Naive thymus-derived CD4-positive, alpha-beta T cell (primary cell): ENCODE results near the gene UBASH3B. TPM values are rescaled to one million over a fixed set of nuclear protein-coding genes. Genes with fewer than 3 reads are reported as not detected.
"Not testable (repeated sequence)": the region's sequence is repeated elsewhere in the genome, so short reads cannot be mapped to it uniquely, and the experiment has no call there.

ENCODE experiments used
- ATAC-seq: fragments of 150-1000 bp; cut with Tn5 transposase; 2 replicates; pipeline ENCODE4 v1.10.0; 2021; ENCODE audit warnings: mild to moderate bottlenecking, moderate library complexity
- CTCF ChIA-PET: fragments of 350-600 bp; sonication (Branson Sonifier 250); formaldehyde crosslinking; loops from one replicate; lab custom pipeline; 2021; ENCODE audit warnings: antibody characterized with exemption; lab: Charles Lee
- POLR2A ChIA-PET: fragments of 350-600 bp; sonication (Branson Sonifier 250); formaldehyde crosslinking; loops from one replicate; lab custom pipeline; 2021; ENCODE audit warnings: antibody characterized with exemption, inconsistent platforms; lab: Charles Lee
- DNase-seq, 9 donors: peaks; one replicate each; pipeline versions ENCODE4 v3.0.0 to v3.0.0-alpha.2; 2020 to 2022; ENCODE audit warnings: mixed read lengths in 1 of 9
- H3K27ac ChIP-seq: one replicate; pipeline ENCODE4 v1.7.0; 2013; ENCODE audit warnings: mild to moderate bottlenecking, low read depth, low read length, moderate library complexity
- H3K27me3 ChIP-seq, 2 donors: one replicate each; pipeline ENCODE4 v1.7.0; 2013; ENCODE audit warnings: low read length in 2 of 2, mild to moderate bottlenecking in 2 of 2, moderate library complexity in 2 of 2; ENCODE audit not compliant: control insufficient read depth in 2 of 2, insufficient read depth in 2 of 2
- H3K36me3 ChIP-seq, 3 experiments: 1 replicate in 2 of 3; 2 replicates in 1 of 3; pipeline ENCODE4 v1.7.0; 2013; ENCODE audit warnings: low read length in 3 of 3, mild to moderate bottlenecking in 3 of 3, moderate library complexity in 1 of 3; ENCODE audit not compliant: insufficient read depth in 3 of 3, control insufficient read depth in 2 of 3
- H3K4me1 ChIP-seq, 2 donors: one replicate each; pipeline ENCODE4 v1.7.0; 2013; ENCODE audit warnings: low read length in 2 of 2, mild to moderate bottlenecking in 2 of 2, moderate library complexity in 1 of 2; ENCODE audit not compliant: control insufficient read depth in 2 of 2, insufficient read depth in 2 of 2
- H3K4me3 ChIP-seq: 2 replicates; pipeline ENCODE4 v1.7.0; 2013; ENCODE audit warnings: mild to moderate bottlenecking, low read length
- H3K9me3 ChIP-seq, 3 experiments: 1 replicate in 2 of 3; 2 replicates in 1 of 3; pipeline ENCODE4 v1.7.0; 2013; ENCODE audit warnings: low read length in 3 of 3; ENCODE audit not compliant: control insufficient read depth in 2 of 3
- H3K27ac Mint-ChIP-seq, 9 donors: one replicate each; pipeline ENCODE4 v1.8.0; 2020 to 2022; ENCODE audit warnings: mixed read lengths in 9 of 9, mild to moderate bottlenecking in 8 of 9, moderate library complexity in 5 of 9, inconsistent platforms in 2 of 9
- H3K27me3 Mint-ChIP-seq, 5 donors: one replicate each; pipeline ENCODE4 v1.8.0; 2021 to 2022; ENCODE audit warnings: mixed read lengths in 5 of 5, mild to moderate bottlenecking in 1 of 5
- H3K36me3 Mint-ChIP-seq, 5 donors: one replicate each; pipeline ENCODE4 v1.8.0; 2020 to 2022; ENCODE audit warnings: mixed read lengths in 5 of 5, mild to moderate bottlenecking in 3 of 5, inconsistent platforms in 1 of 5
- H3K4me1 Mint-ChIP-seq, 7 donors: one replicate each; pipeline ENCODE4 v1.8.0; 2020 to 2022; ENCODE audit warnings: mixed read lengths in 7 of 7, mild to moderate bottlenecking in 3 of 7, inconsistent platforms in 1 of 7
- H3K4me3 Mint-ChIP-seq, 10 donors: one replicate each; pipeline ENCODE4 v1.8.0; 2020 to 2022; ENCODE audit warnings: mild to moderate bottlenecking in 10 of 10, mixed read lengths in 10 of 10, moderate library complexity in 6 of 10, inconsistent platforms in 2 of 10
- H3K9me3 Mint-ChIP-seq, 11 donors: one replicate each; pipeline ENCODE4 v1.8.0; 2020 to 2022; ENCODE audit warnings: mixed read lengths in 11 of 11, mild to moderate bottlenecking in 4 of 11, inconsistent platforms in 1 of 11, moderate library complexity in 1 of 11
- intact Hi-C, 2 donors: fragments of 100-400 bp; cut with micrococcal nuclease; formaldehyde crosslinking; loops; one replicate each; pipeline ENCODE4 v1.15.1; 2023
- polyA plus RNA-seq, 2 donors: library from polyadenylated mRNA; unstranded; fragments of 300-500 nt; fragmentation: Illumina TruSeq; gene quantifications; one replicate each; pipeline ENCODE4 v1.2.3, GENCODE V29; 2021
- total RNA-seq, 6 experiments: library from RNA in 5 of 6; stranded (reverse) in 5 of 6; gene quantifications; 1 replicate in 5 of 6; 2 replicates in 1 of 6; pipeline ENCODE4 v1.2.3 and lab custom pipeline; 2021 to 2026

UBASH3B gene
- total and polyA plus RNA-seq, 7 experiments from 2014 or later = 10.3 to 49.8 (median 42.3) TPM

DNA sequence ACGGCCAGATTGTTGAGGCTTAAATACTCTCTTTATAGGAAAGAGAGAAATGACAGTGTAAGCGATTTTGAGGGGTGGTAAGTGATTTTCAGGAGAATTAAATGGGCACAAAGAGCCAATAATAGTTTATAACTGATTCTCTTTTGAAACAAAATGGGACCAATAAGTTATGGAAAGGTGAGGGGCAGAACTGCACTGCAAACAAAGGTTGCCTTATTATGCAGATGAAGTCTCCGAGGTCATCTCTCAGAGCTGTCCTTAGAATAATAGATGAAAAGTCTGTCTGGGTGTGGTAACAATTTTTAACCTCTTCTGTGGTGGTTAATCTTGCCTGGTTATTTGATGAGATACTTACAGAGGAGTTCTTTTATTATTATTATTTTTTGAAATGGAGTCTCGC lies 168.0 kb downstream of the UBASH3B start:
- intact Hi-C loops = no loop called here
- Histone ChIP-seq H3K9me3 (peaks cover 0 to 13% (median 0%) of the 10 kb centered on the region in 3 experiments), H3K4me3 (no peak overlapping the region), H3K4me1 (peaks cover 0 to 5% of the 10 kb centered on the region in 2 donors), H3K36me3 (no peaks in the 10 kb centered on the region), H3K27ac (no peak overlapping the region), H3K27me3 (no peaks in the 10 kb centered on the region)
- Mint-ChIP-seq H3K4me1 (peaks cover 0 to 7% (median 3%) of the 10 kb centered on the region in 7 donors), H3K27ac (no peak overlapping the region), H3K36me3 (peaks cover 0 to 36% (median 19%) of the 10 kb centered on the region in 5 donors), H3K27me3 (peaks cover 0 to 7% (median 4%) of the 10 kb centered on the region in 5 donors), H3K4me3 (no peak overlapping the region), H3K9me3 (peaks cover 0 to 27% (median 15%) of the 10 kb centered on the region in 11 donors)
- ATAC-seq (no peak), DNase-seq (no peak)
- ChIA-PET POLR2A (no interaction called here), CTCF (interaction anchor here (0.9 kb wide), 1 partner anchor 40 kb away, joined by 3 read pairs; no protein-coding TSS in a partner anchor)

DNA sequence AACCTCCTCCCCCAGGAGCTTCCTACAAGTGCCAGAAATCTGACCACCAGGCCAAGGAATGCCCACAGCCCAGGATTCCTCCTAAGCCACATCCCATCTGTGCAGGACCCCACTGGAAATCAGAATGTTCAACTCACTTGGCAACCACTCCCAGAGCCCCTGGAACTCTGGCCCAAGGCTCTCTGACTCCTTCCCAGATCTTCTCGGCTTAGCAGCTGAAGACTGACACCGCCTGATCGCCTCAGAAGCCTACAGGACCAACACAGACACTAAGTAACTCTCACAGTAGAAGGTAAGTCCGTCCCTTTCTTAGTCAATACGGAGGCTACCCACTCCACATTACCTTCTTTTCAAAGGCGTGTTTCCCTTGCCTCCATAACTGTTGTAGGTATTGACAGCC lies 173.8 kb downstream of the UBASH3B start:
- H3K4me3 Mint-ChIP-seq, H3K36me3 ChIP-seq, H3K9me3 ChIP-seq, H3K4me1 ChIP-seq, H3K27me3 Mint-ChIP-seq, POLR2A ChIA-PET, H3K27ac ChIP-seq, DNase-seq, H3K4me3 ChIP-seq, ATAC-seq, CTCF ChIA-PET, H3K9me3 Mint-ChIP-seq, H3K27me3 ChIP-seq, intact Hi-C loops: not testable (repeated sequence)
- H3K27ac Mint-ChIP-seq = peak overlapping the region in 2 of 9 donors; percentile 46 to 54
- peaks cover 0 to 13% (median 0%) of the 10 kb centered on the region in 5 donors for H3K36me3 Mint-ChIP-seq
- peaks cover 0 to 16% (median 16%) of the 10 kb centered on the region in 7 donors for H3K4me1 Mint-ChIP-seq

DNA sequence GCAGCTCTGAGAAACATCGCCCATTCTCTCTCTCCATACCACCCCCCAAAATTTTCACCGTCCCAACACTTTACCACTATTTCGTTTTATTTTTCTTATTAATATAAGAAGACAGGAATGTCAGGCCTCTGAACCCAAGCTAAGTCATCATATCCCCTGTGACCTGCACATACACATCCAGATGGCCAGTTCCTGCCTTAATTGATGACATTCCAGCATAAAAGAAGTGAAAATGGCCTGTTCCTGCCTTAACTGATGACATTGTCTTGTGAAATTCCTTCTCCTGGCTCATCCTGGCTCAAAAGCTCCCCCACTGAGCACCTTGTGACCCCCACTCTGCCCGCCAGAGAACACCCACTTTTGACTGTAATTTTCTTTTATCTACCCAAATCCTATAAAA lies 176.8 kb downstream of the UBASH3B start:
- H3K4me3 Mint-ChIP-seq = peak overlapping the region in 2 of 10 donors; percentile 8 to 20
- H3K4me3 ChIP-seq, H3K27me3 Mint-ChIP-seq, H3K9me3 Mint-ChIP-seq, ATAC-seq, H3K4me1 ChIP-seq, H3K36me3 ChIP-seq, H3K36me3 Mint-ChIP-seq, intact Hi-C loops, H3K9me3 ChIP-seq, H3K27ac ChIP-seq, H3K27me3 ChIP-seq, DNase-seq: not testable (repeated sequence)
- H3K4me1 Mint-ChIP-seq = peaks cover 0 to 19% (median 16%) of the 10 kb centered on the region in 7 donors
- ChIA-PET POLR2A (interaction anchor here (0.6 to 1.6 kb wide), 5 partner anchors 9 to 134 kb away, joined by 3 to 10 read pairs (median 3); no protein-coding TSS in a partner anchor), CTCF (interaction anchor here (1.2 to 2.4 kb wide), 3 partner anchors 20 to 36 kb away, joined by 3 to 18 read pairs (median 7); no protein-coding TSS in a partner anchor)
- peak overlapping the region in 4 of 9 donors; percentile 5 to 67 (median 30) for H3K27ac Mint-ChIP-seq

DNA sequence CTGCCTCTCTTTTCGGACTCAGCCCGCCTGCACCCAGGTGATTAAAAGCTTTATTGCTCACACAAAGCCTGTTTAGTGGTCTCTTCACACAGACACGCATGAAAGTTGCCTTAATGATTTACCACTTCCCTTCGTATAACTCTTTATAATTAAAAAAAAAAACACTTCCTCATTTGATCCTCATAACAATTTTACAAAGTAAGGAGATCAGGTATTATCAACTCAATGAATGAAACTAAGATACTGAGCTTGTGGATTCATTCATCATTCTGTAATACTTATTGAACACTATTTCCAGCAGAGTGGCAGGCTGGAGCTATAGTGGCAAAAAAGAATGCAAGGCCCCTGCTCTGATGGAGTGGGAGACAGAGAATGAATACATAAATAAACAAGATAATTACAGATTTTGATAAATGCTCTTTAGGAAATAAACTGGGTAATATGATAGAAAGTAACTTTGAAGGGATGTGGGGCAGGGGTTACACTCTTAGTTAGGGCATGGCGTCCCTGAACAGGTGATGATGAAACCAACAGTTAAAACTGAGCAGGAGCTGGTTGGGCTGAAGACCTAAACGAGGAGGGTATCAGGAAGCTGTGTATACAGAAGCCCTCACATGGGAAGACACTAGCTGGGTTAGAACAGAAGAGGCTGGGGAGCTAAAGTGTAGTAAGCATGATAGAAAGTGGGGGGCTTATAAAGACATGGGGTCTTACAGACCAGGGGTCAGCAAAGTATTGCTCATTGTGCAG lies 177.4 kb downstream of the UBASH3B start:
- Histone ChIP-seq H3K4me3 (no peak overlapping the region), H3K36me3 (no peaks in the 10 kb centered on the region), H3K27me3 (no peaks in the 10 kb centered on the region), H3K27ac (no peak overlapping the region), H3K4me1 (peaks cover 0 to 14% of the 10 kb centered on the region in 2 donors), H3K9me3 (no peaks in the 10 kb centered on the region)
- peaks cover 0 to 10% (median 0%) of the 10 kb centered on the region in 5 donors for H3K27me3 Mint-ChIP-seq
- DNase-seq = no peak
- H3K4me1 Mint-ChIP-seq = peaks cover 0 to 24% (median 18%) of the 10 kb centered on the region in 7 donors
- POLR2A ChIA-PET = interaction anchor here (0.6 to 1.6 kb wide), 8 partner anchors 9 to 187 kb away, joined by 3 to 10 read pairs (median 3); no protein-coding TSS in a partner anchor
- peak overlapping the region in 6 of 9 donors; percentile 5 to 67 (median 32) for H3K27ac Mint-ChIP-seq
- peak overlapping the region in 3 of 10 donors; percentile 8 to 35 (median 20) for H3K4me3 Mint-ChIP-seq
- no peak for ATAC-seq
- H3K36me3 Mint-ChIP-seq = no peaks in the 10 kb centered on the region
- CTCF ChIA-PET = interaction anchor here (1.1 to 2.4 kb wide), 4 partner anchors 20 to 37 kb away, joined by 3 to 18 read pairs (median 6); no protein-coding TSS in a partner anchor
- intact Hi-C loops = no loop called here
- H3K9me3 Mint-ChIP-seq = peaks cover 0 to 3% (median 0%) of the 10 kb centered on the region in 11 donors

DNA sequence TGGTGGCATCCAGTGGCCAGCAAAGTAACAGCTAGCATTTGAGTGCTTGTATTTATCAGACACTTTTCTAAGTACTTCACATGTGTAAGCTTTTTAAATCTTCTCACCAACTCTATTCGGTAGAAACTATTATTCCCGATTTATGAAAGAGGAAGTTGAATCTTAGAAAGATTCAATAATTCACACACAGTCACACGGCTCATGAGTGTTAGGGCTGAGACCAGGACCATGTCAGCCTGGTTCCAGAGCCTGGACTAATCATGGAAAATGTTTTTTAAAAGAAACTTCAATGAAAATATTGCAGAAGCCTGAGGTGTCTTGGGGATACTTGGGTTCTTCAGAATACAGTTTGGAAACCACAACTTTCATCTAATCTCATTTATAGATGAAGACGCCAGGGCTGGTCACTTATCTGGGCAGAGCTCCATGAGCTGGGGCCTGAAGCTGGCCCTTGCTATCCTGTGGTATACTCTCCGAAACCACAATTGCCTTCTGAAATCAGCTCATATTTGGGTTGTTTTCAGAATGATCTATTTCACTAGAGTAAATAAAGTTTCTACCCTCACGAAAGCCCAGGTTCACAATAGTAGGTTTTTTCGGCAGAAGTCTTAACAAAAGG lies 178.4 kb downstream of the UBASH3B start:
- Mint-ChIP-seq H3K9me3 (peaks cover 0 to 3% (median 0%) of the 10 kb centered on the region in 11 donors), H3K27me3 (peaks cover 0 to 15% (median 0%) of the 10 kb centered on the region in 5 donors), H3K27ac (no peak overlapping the region), H3K36me3 (no peaks in the 10 kb centered on the region), H3K4me3 (no peak overlapping the region), H3K4me1 (peaks cover 2 to 33% (median 25%) of the 10 kb centered on the region in 7 donors)
- POLR2A ChIA-PET = interaction anchor here (0.7 to 2.2 kb wide), 4 partner anchors 18 to 164 kb away, joined by 3 to 10 read pairs (median 4); no protein-coding TSS in a partner anchor
- intact Hi-C loops = no loop called here
- DNase-seq (no peak), ATAC-seq (no peak)
- Histone ChIP-seq H3K4me3 (no peak overlapping the region), H3K27me3 (no peaks in the 10 kb centered on the region), H3K27ac (no peak overlapping the region), H3K4me1 (peaks cover 6 to 21% of the 10 kb centered on the region in 2 donors), H3K9me3 (no peaks in the 10 kb centered on the region), H3K36me3 (no peaks in the 10 kb centered on the region)
- CTCF ChIA-PET = interaction anchor here (1.1 to 2.4 kb wide), 3 partner anchors 19 to 38 kb away, joined by 4 to 18 read pairs (median 7); no protein-coding TSS in a partner anchor

DNA sequence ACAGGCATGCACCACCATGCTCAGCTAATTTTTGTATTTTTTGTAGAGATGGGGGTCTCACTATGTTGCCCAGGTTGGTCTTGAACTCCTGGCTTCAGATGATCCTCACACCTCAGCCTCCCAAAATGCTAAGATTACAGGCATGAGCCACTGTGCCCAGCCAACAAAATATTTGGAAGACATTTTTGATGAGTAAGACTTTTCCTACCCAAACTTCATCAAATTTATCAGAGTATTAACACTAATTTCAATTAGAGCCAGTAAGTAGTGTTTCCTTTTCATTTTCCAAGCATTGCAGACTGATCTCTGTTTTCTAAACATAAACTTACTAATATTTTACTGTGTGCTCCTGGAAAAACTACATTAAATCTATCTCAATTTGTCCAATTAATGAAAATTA lies 181.4 kb downstream of the UBASH3B start:
- Mint-ChIP-seq H3K9me3 (peaks cover 0 to 4% (median 0%) of the 10 kb centered on the region in 11 donors), H3K27ac (no peak overlapping the region), H3K36me3 (peaks cover 0 to 4% (median 0%) of the 10 kb centered on the region in 5 donors), H3K4me3 (no peak overlapping the region), H3K4me1 (peaks cover 2 to 41% (median 31%) of the 10 kb centered on the region in 7 donors), H3K27me3 (peaks cover 0 to 15% (median 0%) of the 10 kb centered on the region in 5 donors)
- Histone ChIP-seq H3K4me1 (peaks cover 6 to 33% of the 10 kb centered on the region in 2 donors), H3K36me3 (no peaks in the 10 kb centered on the region), H3K27me3 (no peaks in the 10 kb centered on the region), H3K9me3 (no peaks in the 10 kb centered on the region), H3K4me3 (no peak overlapping the region), H3K27ac (no peak overlapping the region)
- DNase-seq (no peak), ATAC-seq (no peak)
- intact Hi-C loops = no loop called here
- ChIA-PET POLR2A (no interaction called here), CTCF (no interaction called here)
